ENCODE data around the gene RNF31.

Gene RNF31

GRCh38 chr14:24123424-24124417 is 23.6 kb upstream of the RNF31 start:
- no peak for DNase-seq

GRCh38 chr14:24126939-24127338 is 20.4 kb upstream of the RNF31 start:
- TF ChIP-seq CTCF (IDR thresholded peaks at IDR 0.05; ENCODE audit: low read depth, low read length) = no peak
- no peak for DNase-seq

More at GRCh38 chr14:24123424-24124417, 23.6 kb upstream of the RNF31 start:
- Histone ChIP-seq H3K9me3 (ENCODE audit: severe bottlenecking) (no peaks in the 10 kb centered on the region), H3K36me3 (peaks cover 32% of the 10 kb centered on the region), H3K27ac (no peak overlapping the region), H3K4me3 (ENCODE audit: low read depth, low read length) (no peak overlapping the region), H3K27me3 (ENCODE audit: insufficient read depth, low read depth, severe bottlenecking) (no peaks in the 10 kb centered on the region)
- TF ChIP-seq CTCF (IDR thresholded peaks at IDR 0.05; ENCODE audit: low read depth, low read length) = no peak

GRCh38 chr14:24127673-24128072 is 19.6 kb upstream of the RNF31 start:
- no peak for DNase-seq
- TF ChIP-seq CTCF (IDR thresholded peaks at IDR 0.05; ENCODE audit: low read depth, low read length) = no peak
- Histone ChIP-seq H3K27me3 (ENCODE audit: insufficient read depth, low read depth, severe bottlenecking) (no peaks in the 10 kb centered on the region), H3K9me3 (ENCODE audit: severe bottlenecking) (no peaks in the 10 kb centered on the region), H3K4me3 (ENCODE audit: low read depth, low read length) (no peak overlapping the region), H3K27ac (no peak overlapping the region), H3K36me3 (peaks cover 7% of the 10 kb centered on the region)

More at GRCh38 chr14:24126939-24127338, 20.4 kb upstream of the RNF31 start:
- Histone ChIP-seq H3K9me3 (ENCODE audit: severe bottlenecking) (no peaks in the 10 kb centered on the region), H3K27ac (no peak overlapping the region), H3K27me3 (ENCODE audit: insufficient read depth, low read depth, severe bottlenecking) (no peaks in the 10 kb centered on the region), H3K4me3 (ENCODE audit: low read depth, low read length) (no peak overlapping the region), H3K36me3 (peaks cover 9% of the 10 kb centered on the region)

- Histone ChIP-seq H3K4me3 (ENCODE audit: low read depth, low read length) (no peak overlapping the region), H3K36me3 (no peaks in the 10 kb centered on the region), H3K27ac (no peak overlapping the region), H3K9me3 (ENCODE audit: severe bottlenecking) (no peaks in the 10 kb centered on the region), H3K27me3 (ENCODE audit: insufficient read depth, low read depth, severe bottlenecking) (no peaks in the 10 kb centered on the region)
- no peak for TF ChIP-seq CTCF (IDR thresholded peaks at IDR 0.05; ENCODE audit: low read depth, low read length)
- no peak for DNase-seq
Observed at GRCh38 chr14:24129410-24129998, 17.8 kb upstream of the RNF31 start.

- Histone ChIP-seq H3K27me3 (ENCODE audit: insufficient read depth, low read depth, severe bottlenecking) (no peaks in the 10 kb centered on the region), H3K27ac (no peak within 1 kb of the TSS), H3K9me3 (ENCODE audit: severe bottlenecking) (no peaks in the 10 kb centered on the region), H3K4me3 (ENCODE audit: low read depth, low read length) (no peak within 1 kb of the TSS), H3K36me3 (no peaks in the 10 kb centered on the region)
- no peak for DNase-seq
- no peak for TF ChIP-seq CTCF (IDR thresholded peaks at IDR 0.05; ENCODE audit: low read depth, low read length)
Observed at GRCh38 chr14:24130380-24130716, 16.9 kb upstream of the RNF31 start, which contains the start of gene FITM1. Gene FITM1 (plus strand): TSS chr14:24130659. CDS start chr14:24131564, 905 bp downstream.
